GM12875 (cell line): ENCODE data around the gene NETO1.

ENCODE experiments used
- H3K4me3 ChIP-seq: one replicate; pipeline ENCODE4 v1.5.1; 2011; ENCODE audit warnings: low read depth, low read length, control low read depth
- TF ChIP-seq, protein P1 (sequence below): IDR thresholded peaks from 2 replicates; pipeline ENCODE4 v1.5.1; 2011; ENCODE audit warnings: low read depth, mild to moderate bottlenecking, control low read depth, inconsistent platforms, low read length, moderate library complexity, borderline replicate concordance; ENCODE audit not compliant: insufficient read depth

NETO1 gene

GRCh38 chr18:72867746-72868584 lies at the start of gene NETO1:
TSS of gene NETO1 (minus strand) at chr18:72867987. CDS start at chr18:72867291, 696 bp downstream.
- H3K4me3 ChIP-seq: no peak within 1 kb of the TSS
- TF ChIP-seq, protein P1, sequence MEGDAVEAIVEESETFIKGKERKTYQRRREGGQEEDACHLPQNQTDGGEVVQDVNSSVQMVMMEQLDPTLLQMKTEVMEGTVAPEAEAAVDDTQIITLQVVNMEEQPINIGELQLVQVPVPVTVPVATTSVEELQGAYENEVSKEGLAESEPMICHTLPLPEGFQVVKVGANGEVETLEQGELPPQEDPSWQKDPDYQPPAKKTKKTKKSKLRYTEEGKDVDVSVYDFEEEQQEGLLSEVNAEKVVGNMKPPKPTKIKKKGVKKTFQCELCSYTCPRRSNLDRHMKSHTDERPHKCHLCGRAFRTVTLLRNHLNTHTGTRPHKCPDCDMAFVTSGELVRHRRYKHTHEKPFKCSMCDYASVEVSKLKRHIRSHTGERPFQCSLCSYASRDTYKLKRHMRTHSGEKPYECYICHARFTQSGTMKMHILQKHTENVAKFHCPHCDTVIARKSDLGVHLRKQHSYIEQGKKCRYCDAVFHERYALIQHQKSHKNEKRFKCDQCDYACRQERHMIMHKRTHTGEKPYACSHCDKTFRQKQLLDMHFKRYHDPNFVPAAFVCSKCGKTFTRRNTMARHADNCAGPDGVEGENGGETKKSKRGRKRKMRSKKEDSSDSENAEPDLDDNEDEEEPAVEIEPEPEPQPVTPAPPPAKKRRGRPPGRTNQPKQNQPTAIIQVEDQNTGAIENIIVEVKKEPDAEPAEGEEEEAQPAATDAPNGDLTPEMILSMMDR: no peak

GRCh38 chr18:72910045-72910444 lies 42.3 kb upstream of the NETO1 start:
- no peak overlapping the region for H3K4me3 ChIP-seq
- TF ChIP-seq, protein P1: no peak

DNA sequence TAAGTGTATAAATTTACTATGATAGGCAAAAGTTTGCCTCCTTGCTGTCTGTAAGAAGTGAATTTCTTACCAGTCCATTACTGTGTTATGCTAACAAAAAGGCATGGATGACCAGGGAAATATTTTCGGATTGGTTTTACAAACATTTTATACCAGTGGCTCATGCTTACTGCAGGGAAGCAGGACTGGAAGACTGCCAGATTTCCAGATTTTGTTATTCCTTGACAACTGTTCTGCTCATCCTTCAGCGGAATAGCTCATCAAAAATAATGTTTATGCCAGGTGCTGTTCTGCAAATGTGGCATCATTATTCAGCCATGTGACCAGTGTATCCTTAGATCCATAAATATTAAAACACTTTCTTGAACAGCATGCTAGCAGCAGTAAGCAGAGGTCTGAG lies 40.4 kb upstream of the NETO1 start:
- H3K4me3 ChIP-seq: no peak overlapping the region
- TF ChIP-seq, protein P1: no peak

GRCh38 chr18:72903033-72903432 lies 35.2 kb upstream of the NETO1 start:
- TF ChIP-seq, protein P1: no peak
- no peak overlapping the region for H3K4me3 ChIP-seq

- no peak overlapping the region for H3K4me3 ChIP-seq
- TF ChIP-seq, protein P1: no peak
Measured at GRCh38 chr18:72899338-72899737, 31.6 kb upstream of the NETO1 start.

DNA sequence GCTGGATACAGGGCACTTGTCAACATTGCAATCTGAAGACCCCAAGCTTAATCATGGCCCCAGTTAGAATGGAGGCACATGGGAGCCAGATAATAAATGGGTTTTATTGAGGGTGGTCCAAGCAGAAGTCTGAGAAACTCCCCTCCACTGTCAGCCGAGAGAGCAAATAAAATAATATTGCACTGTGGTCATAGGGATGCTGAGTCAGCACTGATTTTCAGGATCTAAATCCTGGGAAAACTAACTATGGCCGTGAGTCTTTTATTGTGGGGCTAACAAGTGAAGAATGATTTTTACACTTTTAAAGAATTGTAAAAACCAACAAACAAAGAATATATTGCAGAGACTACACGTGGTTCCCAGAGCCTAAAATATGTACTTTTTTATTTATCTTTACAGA lies 31.1 kb upstream of the NETO1 start:
- TF ChIP-seq, protein P1: no peak
- H3K4me3 ChIP-seq: no peak overlapping the region

DNA sequence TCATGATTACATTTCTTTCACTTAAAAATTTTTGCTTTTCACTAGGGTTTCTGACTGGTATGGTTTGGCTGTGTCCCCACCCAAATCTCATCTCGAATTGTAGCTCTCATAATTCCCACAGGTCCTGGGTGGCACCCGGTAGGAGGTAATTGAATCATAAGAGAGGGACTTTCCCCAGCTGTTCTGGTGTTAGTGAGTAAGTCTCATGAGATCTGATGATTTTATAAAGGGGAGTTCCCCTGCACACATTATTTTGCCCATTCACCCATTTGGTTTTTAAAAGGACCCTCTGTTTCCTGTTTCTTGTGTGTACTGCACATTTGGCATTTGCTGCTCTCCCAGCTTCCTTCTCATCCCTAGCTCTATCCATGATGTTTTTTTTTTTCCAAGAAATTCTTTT lies 27.8 kb upstream of the NETO1 start:
- H3K4me3 ChIP-seq: no peak overlapping the region
- TF ChIP-seq, protein P1: no peak
